SK-N-SH (cell line): ENCODE measurements around the gene ARHGAP4. TPM values are rescaled to one million over a fixed set of nuclear protein-coding genes. Genes with fewer than 3 reads are reported as not detected.

Experiments
- CTCF ChIA-PET: fragments of 300-600, 350-600 bp; formaldehyde crosslinking; extraction: SDS; loops from one replicate; lab custom pipeline; 2021; lab: Yijun Ruan, JAX
- POLR2A ChIA-PET: fragments of 350-600 bp; sonication (Branson Sonifier 250); formaldehyde crosslinking; extraction: SDS; loops from one replicate; lab custom pipeline; 2020; ENCODE audit warnings: antibody characterized with exemption, inconsistent platforms; lab: Yijun Ruan, JAX
- DNase-seq: peaks from one replicate; pipeline ENCODE4 v3.0.0; 2012
- H2AFZ ChIP-seq: fragments of 200-600 bp; sonication (generic); 2 replicates; pipeline ENCODE4 v1.8.1; 2016; ENCODE audit warnings: antibody characterized with exemption, mild to moderate bottlenecking, low read depth
- H3F3A ChIP-seq: fragments of 200-600 bp; sonication (generic); replicated peaks from 2 replicates; pipeline ENCODE3; 2016; ENCODE audit warnings: antibody characterized with exemption, mild to moderate bottlenecking; ENCODE audit not compliant: insufficient read depth
- H3K27ac ChIP-seq, 2 experiments: fragments of 200-500 bp in 1 of 2; fragments of 200-600 bp in 1 of 2; sonication (Bioruptor generic) in 1 of 2; sonication (generic), shearing (Covaris generic) in 1 of 2; 2 replicates each; pipeline versions ENCODE4 v1.5.1 to v1.6.1; 2014 to 2016; ENCODE audit warnings: low read depth in 2 of 2, inconsistent platforms in 1 of 2, low read length in 1 of 2, mild to moderate bottlenecking in 1 of 2, mixed read lengths in 1 of 2
- H3K27me3 ChIP-seq: fragments of 200-600 bp; sonication (generic), shearing (Covaris generic); 2 replicates; pipeline ENCODE4 v1.6.1; 2016; ENCODE audit warnings: mixed run types; ENCODE audit not compliant: insufficient read depth
- H3K36me3 ChIP-seq, 2 experiments: fragments of 200-500 bp in 1 of 2; fragments of 200-600 bp in 1 of 2; sonication (Bioruptor generic) in 1 of 2; sonication (generic) in 1 of 2; replicated peaks in 1 of 2; 2 replicates each; pipeline versions ENCODE3 to v1.5.1; 2014 to 2016; ENCODE audit warnings: low read length in 1 of 2, mild to moderate bottlenecking in 1 of 2; ENCODE audit not compliant: insufficient read depth in 2 of 2, control insufficient read depth in 1 of 2
- H3K4me1 ChIP-seq, 2 experiments: fragments of 200-500 bp in 1 of 2; fragments of 200-600 bp in 1 of 2; sonication (Bioruptor generic) in 1 of 2; sonication (generic), shearing (Covaris generic) in 1 of 2; 2 replicates each; pipeline versions ENCODE4 v1.5.1 to v1.6.1; 2014 to 2016; ENCODE audit warnings: low read depth in 1 of 2, low read length in 1 of 2, mixed run types in 1 of 2; ENCODE audit not compliant: insufficient read depth in 2 of 2, control insufficient read depth in 1 of 2
- H3K4me2 ChIP-seq: fragments of 200-600 bp; sonication (generic), shearing (Covaris generic); 2 replicates; pipeline ENCODE4 v1.6.1; 2017; ENCODE audit warnings: mixed run types
- H3K4me3 ChIP-seq, 2 experiments: fragments of 200-500 bp in 1 of 2; fragments of 200-600 bp in 1 of 2; sonication (Bioruptor generic) in 1 of 2; sonication (generic), shearing (Covaris generic) in 1 of 2; 2 replicates each; pipeline versions ENCODE4 v1.5.1 to v1.8.1; 2014 to 2016; ENCODE audit warnings: low read depth in 2 of 2, inconsistent platforms in 1 of 2, low read length in 1 of 2, mild to moderate bottlenecking in 1 of 2, mixed read lengths in 1 of 2, moderate library complexity in 1 of 2
- H3K79me2 ChIP-seq: fragments of 200-600 bp; sonication (generic); 2 replicates; pipeline ENCODE4 v1.8.1; 2017; ENCODE audit warnings: mild to moderate bottlenecking; ENCODE audit not compliant: insufficient read depth
- H3K9ac ChIP-seq: fragments of 200-600 bp; sonication (generic); 2 replicates; pipeline ENCODE4 v1.6.1; 2017; ENCODE audit warnings: mixed run types
- H3K9me2 ChIP-seq: fragments of 200-600 bp; sonication (generic); 2 replicates; pipeline ENCODE4 v1.6.1; 2017; ENCODE audit warnings: mixed run types
- H3K9me3 ChIP-seq: fragments of 200-600 bp; sonication (generic); 2 replicates; pipeline ENCODE4 v1.6.1; 2017; ENCODE audit warnings: mixed run types, mild to moderate bottlenecking, moderate library complexity
- H4K20me1 ChIP-seq: fragments of 200-600 bp; sonication (generic); 2 replicates; pipeline ENCODE4 v1.6.1; 2017; ENCODE audit warnings: mild to moderate bottlenecking, mixed run types; ENCODE audit not compliant: insufficient read depth
- CHD2 ChIP-seq: fragments of 150-350 bp; IDR thresholded peaks from 2 replicates; pipeline ENCODE4 v1.6.1; 2018; ENCODE audit warnings: low read length; ENCODE audit not compliant: partially characterized antibody
- CTCF ChIP-seq: fragments of 200-600 bp; sonication (generic); IDR thresholded peaks from 2 replicates; pipeline ENCODE4 v1.6.1; 2017; ENCODE audit warnings: antibody characterized with exemption, mild to moderate bottlenecking, moderate library complexity
- ELF1 ChIP-seq: IDR thresholded peaks from 2 replicates; pipeline ENCODE4 v1.4.0; 2012
- FOSL2 ChIP-seq: IDR thresholded peaks from 2 replicates; pipeline ENCODE4 v1.4.0; 2012; ENCODE audit warnings: low read depth, mild to moderate bottlenecking, moderate library complexity, borderline replicate concordance
- FOXM1 ChIP-seq: IDR thresholded peaks from 2 replicates; pipeline ENCODE4 v1.4.0; 2012; ENCODE audit warnings: low read depth, mild to moderate bottlenecking
- GATA2 ChIP-seq: sonication (generic); formaldehyde crosslinking; IDR thresholded peaks from 2 replicates; pipeline ENCODE4 v1.5.0; 2020; ENCODE audit warnings: mild to moderate bottlenecking, missing genetic modification reagents
- MEF2A ChIP-seq: IDR thresholded peaks from 2 replicates; pipeline ENCODE4 v1.4.0; 2012; ENCODE audit warnings: low read depth, borderline replicate concordance
- NRF1 ChIP-seq: IDR thresholded peaks from 2 replicates; pipeline ENCODE4 v1.6.1; 2012; ENCODE audit warnings: low read depth, mild to moderate bottlenecking, low read length
- PBX3 ChIP-seq: IDR thresholded peaks from 2 replicates; pipeline ENCODE4; 2012
- POLR2AphosphoS5 ChIP-seq: IDR thresholded peaks from 2 replicates; pipeline ENCODE4 v1.6.1; 2012; ENCODE audit warnings: low read depth, low read length
- RAD21 ChIP-seq: IDR thresholded peaks from 2 replicates; pipeline ENCODE4 v1.6.1; 2012; ENCODE audit warnings: mild to moderate bottlenecking, low read length
- RCOR1 ChIP-seq: fragments of 150-350 bp; IDR thresholded peaks from 2 replicates; pipeline ENCODE4 v1.6.1; 2017; ENCODE audit warnings: antibody characterized with exemption, low read length
- RXRA ChIP-seq: IDR thresholded peaks from 2 replicates; pipeline ENCODE4 v1.4.0; 2012; ENCODE audit warnings: low read depth, mild to moderate bottlenecking, borderline replicate concordance
- SIN3A ChIP-seq: IDR thresholded peaks from 2 replicates; pipeline ENCODE4 v1.6.1; 2012; ENCODE audit warnings: low read depth, mild to moderate bottlenecking, low read length, moderate library complexity, borderline replicate concordance
- SMC3 ChIP-seq: IDR thresholded peaks from 2 replicates; pipeline ENCODE4 v1.6.1; 2012; ENCODE audit warnings: low read depth, low read length, improper control_type of control experiment
- TCF12 ChIP-seq: IDR thresholded peaks from 2 replicates; pipeline ENCODE4 v1.4.0; 2012
- YY1 ChIP-seq: IDR thresholded peaks from 2 replicates; pipeline ENCODE4 v1.4.0; 2012; ENCODE audit warnings: low read depth, mild to moderate bottlenecking
- WGBS: methylation state at CpG from one replicate; pipeline ENCODE4 v1.1.6; 2017; ENCODE audit warnings: low lambda C conversion rate; 5-methylcytosine and 5-hydroxymethylcytosine counted together
- polyA plus RNA-seq, 3 experiments: library from polyadenylated mRNA; depleted of rRNA; stranded (reverse); fragments of >200 nt; gene quantifications; 2 replicates each; pipeline ENCODE4 v1.2.3, GENCODE V29; 2012
- TF ChIP-seq, protein P1 (sequence below): fragments of 150-350 bp; IDR thresholded peaks from 2 replicates; pipeline ENCODE4 v1.6.1; 2016; ENCODE audit warnings: mild to moderate bottlenecking, low read depth, low read length
- TF ChIP-seq, protein P2 (sequence below): IDR thresholded peaks from 2 replicates; pipeline ENCODE4 v1.4.0; 2012; ENCODE audit warnings: low read depth, borderline replicate concordance

The ARHGAP4 gene
- polyA plus RNA-seq, 1 of the 3 experiments (the other 2 are of a cell fraction), result 1.6 TPM

DNA sequence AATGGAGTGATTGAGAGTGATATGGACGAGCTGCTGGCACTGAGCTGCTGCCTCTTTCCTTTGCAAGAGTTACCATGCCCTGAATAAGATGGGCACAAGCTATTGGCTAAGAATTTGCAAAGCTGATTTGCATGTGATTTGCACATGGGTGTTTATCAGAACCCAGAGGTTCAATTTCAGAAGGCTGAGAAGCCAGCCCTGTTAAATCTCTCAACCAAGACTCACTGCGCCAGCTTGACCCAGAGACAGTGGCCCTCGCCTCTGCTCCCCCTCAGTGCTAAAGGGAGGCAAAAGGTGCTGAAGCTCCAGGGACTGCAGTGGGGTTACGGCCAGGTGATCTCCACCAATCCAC is 701 bp downstream of the ARHGAP4 start:
- Histone ChIP-seq H3K9me3 (no peaks in the 10 kb centered on the region), H3K9ac (no peak overlapping the region), H4K20me1 (peaks cover 10% of the 10 kb centered on the region), H3K79me2 (no peaks in the 10 kb centered on the region), H3K4me3 (no peak overlapping the region), H3K4me1 (peaks cover 0 to 77% of the 10 kb centered on the region in 2 experiments; a peak in 1 of 4 replicates), H2AFZ (no peak overlapping the region), H3K27ac (peak overlapping the region in 1 of 2 experiments; percentile 97; a peak in 2 of 4 replicates), H3K36me3 (peaks cover 0 to 12% of the 10 kb centered on the region in 2 experiments), H3K9me2 (no peaks in the 10 kb centered on the region), H3K4me2 (no peak overlapping the region), H3K27me3 (peaks cover 13% of the 10 kb centered on the region; the same call in 1 of the 2 replicates), H3F3A (peaks cover 19% of the 10 kb centered on the region)
- TF ChIP-seq ELF1 (no peak), SIN3A (no peak), MEF2A (no peak), CHD2 (no peak), FOSL2 (no peak), RCOR1 (no peak), NRF1 (no peak), FOXM1 (no peak), RXRA (no peak)
- ChIA-PET POLR2A (interaction anchor here (0.8 to 2.0 kb wide), 2 partner anchors 9 to 47 kb away, joined by 3 to 6 read pairs; partner anchors contain the start of gene NAA10), CTCF (interaction anchor here (0.5 to 16.7 kb wide), 6 partner anchors 9 to 324 kb away, joined by 3 to 271 read pairs (median 18); partner anchors contain the start of genes NAA10 and RENBP)
- WGBS, result 89% methylated on average over 2 of the region's 4 CpGs
- DNase-seq, result no peak

- WGBS, result 39% methylated on average over 14 of the region's 14 CpGs
- Histone ChIP-seq H3K4me2 (no peak overlapping the region), H4K20me1 (peaks cover 6% of the 10 kb centered on the region), H3K79me2 (no peaks in the 10 kb centered on the region), H3K27me3 (peaks cover 23% of the 10 kb centered on the region; the same call in 1 of the 2 replicates), H3K27ac (no peak overlapping the region; a peak in 1 of 4 replicates), H3K36me3 (peaks cover 0 to 3% of the 10 kb centered on the region in 2 experiments), H3K9me3 (no peaks in the 10 kb centered on the region), H3K4me3 (no peak overlapping the region), H2AFZ (no peak overlapping the region), H3K9ac (no peak overlapping the region), H3K9me2 (no peaks in the 10 kb centered on the region), H3F3A (peaks cover 18% of the 10 kb centered on the region), H3K4me1 (peaks cover 0 to 75% of the 10 kb centered on the region in 2 experiments; a peak in 1 of 4 replicates)
- POLR2A ChIA-PET, result interaction anchor here (0.8 to 2.0 kb wide), 2 partner anchors 10 to 46 kb away, joined by 3 to 6 read pairs; partner anchors contain the start of gene NAA10
- DNase-seq, result no peak
- CTCF ChIA-PET, result interaction anchor here (0.6 to 16.7 kb wide), 8 partner anchors 10 to 160 kb away, joined by 3 to 271 read pairs (median 12); partner anchors contain the start of genes NAA10, PLXNB3 and RENBP
- TF ChIP-seq SMC3 (0 out of 2 replicates have a peak, but pooled peaks have one; percentile 14), MEF2A (no peak), SIN3A (no peak), RCOR1 (no peak), ELF1 (no peak), RXRA (no peak), CTCF (peak; percentile 39), TCF12 (no peak), PBX3 (no peak), POLR2AphosphoS5 (no peak), GATA2 (CRISPR knock-in tag) (no peak), CHD2 (no peak), RAD21 (peak; percentile 58), YY1 (no peak)
- TF ChIP-seq, protein P1, sequence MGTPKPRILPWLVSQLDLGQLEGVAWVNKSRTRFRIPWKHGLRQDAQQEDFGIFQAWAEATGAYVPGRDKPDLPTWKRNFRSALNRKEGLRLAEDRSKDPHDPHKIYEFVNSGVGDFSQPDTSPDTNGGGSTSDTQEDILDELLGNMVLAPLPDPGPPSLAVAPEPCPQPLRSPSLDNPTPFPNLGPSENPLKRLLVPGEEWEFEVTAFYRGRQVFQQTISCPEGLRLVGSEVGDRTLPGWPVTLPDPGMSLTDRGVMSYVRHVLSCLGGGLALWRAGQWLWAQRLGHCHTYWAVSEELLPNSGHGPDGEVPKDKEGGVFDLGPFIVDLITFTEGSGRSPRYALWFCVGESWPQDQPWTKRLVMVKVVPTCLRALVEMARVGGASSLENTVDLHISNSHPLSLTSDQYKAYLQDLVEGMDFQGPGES, result no peak
- TF ChIP-seq, protein P2, sequence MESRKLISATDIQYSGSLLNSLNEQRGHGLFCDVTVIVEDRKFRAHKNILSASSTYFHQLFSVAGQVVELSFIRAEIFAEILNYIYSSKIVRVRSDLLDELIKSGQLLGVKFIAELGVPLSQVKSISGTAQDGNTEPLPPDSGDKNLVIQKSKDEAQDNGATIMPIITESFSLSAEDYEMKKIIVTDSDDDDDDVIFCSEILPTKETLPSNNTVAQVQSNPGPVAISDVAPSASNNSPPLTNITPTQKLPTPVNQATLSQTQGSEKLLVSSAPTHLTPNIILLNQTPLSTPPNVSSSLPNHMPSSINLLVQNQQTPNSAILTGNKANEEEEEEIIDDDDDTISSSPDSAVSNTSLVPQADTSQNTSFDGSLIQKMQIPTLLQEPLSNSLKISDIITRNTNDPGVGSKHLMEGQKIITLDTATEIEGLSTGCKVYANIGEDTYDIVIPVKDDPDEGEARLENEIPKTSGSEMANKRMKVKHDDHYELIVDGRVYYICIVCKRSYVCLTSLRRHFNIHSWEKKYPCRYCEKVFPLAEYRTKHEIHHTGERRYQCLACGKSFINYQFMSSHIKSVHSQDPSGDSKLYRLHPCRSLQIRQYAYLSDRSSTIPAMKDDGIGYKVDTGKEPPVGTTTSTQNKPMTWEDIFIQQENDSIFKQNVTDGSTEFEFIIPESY, result no peak
Observed at GRCh38 chrX:153924149-153924861, 1.8 kb downstream of the ARHGAP4 start.
